Ecto neural progenitor cell (in vitro differentiated cells): ENCODE data around the gene LAPTM5.

Experiments
- DNase-seq: peaks from one replicate; pipeline ENCODE4 v3.0.0-alpha.2; 2018; ENCODE audit warnings: low spot score

Gene LAPTM5

GRCh38 chr1:30728832-30729638 is 28.5 kb downstream of the LAPTM5 start:
- no peak for DNase-seq

- DNase-seq: no peak
Measured at GRCh38 chr1:30728340-30728739, 29.2 kb downstream of the LAPTM5 start.

GRCh38 chr1:30727824-30728223 is 29.8 kb downstream of the LAPTM5 start:
- DNase-seq: no peak

- no peak for DNase-seq
Measured at GRCh38 chr1:30726773-30727684, 30.5 kb downstream of the LAPTM5 start.

- no peak for DNase-seq
Measured at GRCh38 chr1:30726236-30726635, 31.3 kb downstream of the LAPTM5 start.

GRCh38 chr1:30725450-30726095 is 32.0 kb downstream of the LAPTM5 start:
- no peak for DNase-seq

- DNase-seq: no peak
Measured at GRCh38 chr1:30724655-30725421, 32.7 kb downstream of the LAPTM5 start.

GRCh38 chr1:30724175-30724574 is 33.4 kb downstream of the LAPTM5 start:
- DNase-seq: no peak

GRCh38 chr1:30723331-30723755 is 34.2 kb downstream of the LAPTM5 start, which contains the start of gene MATN1:
Gene MATN1, minus strand, starts transcription at chr1:30723585. Its CDS starts 34 bp downstream, at chr1:30723551.
- no peak for DNase-seq

GRCh38 chr1:30721812-30722537 is 35.6 kb downstream of the LAPTM5 start:
- no peak for DNase-seq

- no peak for DNase-seq
Measured at GRCh38 chr1:30721341-30721793, 36.2 kb downstream of the LAPTM5 start.

- no peak for DNase-seq
Measured at GRCh38 chr1:30720271-30721223, 37.0 kb downstream of the LAPTM5 start.

GRCh38 chr1:30719406-30720270 is 37.9 kb downstream of the LAPTM5 start:
- DNase-seq: no peak

GRCh38 chr1:30718636-30719405 is 38.8 kb downstream of the LAPTM5 start:
- DNase-seq: peak; percentile 94

GRCh38 chr1:30718091-30718635 is 39.4 kb downstream of the LAPTM5 start:
- DNase-seq: peak; percentile 100

GRCh38 chr1:30716646-30717045 is 40.9 kb downstream of the LAPTM5 start:
- DNase-seq: no peak

GRCh38 chr1:30715886-30716285 is 41.7 kb downstream of the LAPTM5 start:
- DNase-seq: no peak

- DNase-seq: no peak
Measured at GRCh38 chr1:30715216-30715615, 42.4 kb downstream of the LAPTM5 start.
